ENCODE data around the gene GOLT1A.

The GOLT1A gene

DNA sequence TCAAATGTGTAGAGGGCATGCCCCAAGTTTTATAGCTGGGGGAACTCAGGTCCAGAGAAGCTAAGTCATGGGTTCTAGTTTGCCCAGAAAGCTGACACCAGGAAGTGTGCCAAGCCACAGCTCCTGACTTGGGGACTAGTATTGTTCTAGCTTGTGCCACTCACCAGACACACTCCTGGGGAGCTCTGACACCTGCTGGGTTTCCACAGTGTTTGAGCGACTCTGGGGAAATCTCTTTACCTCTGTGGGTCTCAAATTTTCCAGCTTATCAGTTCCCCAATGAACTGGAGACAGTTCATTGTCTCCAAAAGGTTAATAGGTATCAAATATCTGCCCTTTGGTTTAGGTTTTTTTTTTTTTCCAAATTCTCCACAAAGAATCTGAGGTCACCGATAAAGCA, 21.7 kb downstream of the GOLT1A start:
- TF ChIP-seq, protein P1, sequence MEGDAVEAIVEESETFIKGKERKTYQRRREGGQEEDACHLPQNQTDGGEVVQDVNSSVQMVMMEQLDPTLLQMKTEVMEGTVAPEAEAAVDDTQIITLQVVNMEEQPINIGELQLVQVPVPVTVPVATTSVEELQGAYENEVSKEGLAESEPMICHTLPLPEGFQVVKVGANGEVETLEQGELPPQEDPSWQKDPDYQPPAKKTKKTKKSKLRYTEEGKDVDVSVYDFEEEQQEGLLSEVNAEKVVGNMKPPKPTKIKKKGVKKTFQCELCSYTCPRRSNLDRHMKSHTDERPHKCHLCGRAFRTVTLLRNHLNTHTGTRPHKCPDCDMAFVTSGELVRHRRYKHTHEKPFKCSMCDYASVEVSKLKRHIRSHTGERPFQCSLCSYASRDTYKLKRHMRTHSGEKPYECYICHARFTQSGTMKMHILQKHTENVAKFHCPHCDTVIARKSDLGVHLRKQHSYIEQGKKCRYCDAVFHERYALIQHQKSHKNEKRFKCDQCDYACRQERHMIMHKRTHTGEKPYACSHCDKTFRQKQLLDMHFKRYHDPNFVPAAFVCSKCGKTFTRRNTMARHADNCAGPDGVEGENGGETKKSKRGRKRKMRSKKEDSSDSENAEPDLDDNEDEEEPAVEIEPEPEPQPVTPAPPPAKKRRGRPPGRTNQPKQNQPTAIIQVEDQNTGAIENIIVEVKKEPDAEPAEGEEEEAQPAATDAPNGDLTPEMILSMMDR (IDR thresholded peaks at IDR 0.05; ENCODE audit: control insufficient read depth, extremely low read depth, insufficient read depth) = no peak
- no peak for DNase-seq (ENCODE audit: low read depth)
- no peak overlapping the region for H3K4me3 ChIP-seq (ENCODE audit: low read depth, low read length)

DNA sequence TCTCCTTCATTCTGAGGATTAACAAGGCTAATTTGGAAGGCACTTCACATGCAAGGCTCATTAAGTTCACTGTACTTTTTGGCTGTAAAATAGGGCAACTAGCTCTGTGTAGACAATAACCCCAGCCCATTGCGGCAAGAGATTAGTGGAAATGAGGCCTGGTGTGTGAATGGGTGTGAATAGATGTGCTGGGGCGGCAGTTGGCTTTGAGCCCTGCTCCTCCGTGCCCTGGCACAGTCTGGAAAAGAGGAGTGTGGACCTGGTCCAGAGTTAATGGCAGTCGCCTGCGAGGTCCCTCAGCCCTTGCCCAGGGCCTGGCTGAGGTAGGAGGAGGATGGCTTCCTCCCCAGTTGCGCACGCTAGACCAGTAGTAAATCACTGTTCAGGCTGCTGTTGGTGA, 22.3 kb downstream of the GOLT1A start:
- no peak overlapping the region for H3K4me3 ChIP-seq (ENCODE audit: low read depth, low read length)
- TF ChIP-seq, protein P1 (IDR thresholded peaks at IDR 0.05; ENCODE audit: control insufficient read depth, extremely low read depth, insufficient read depth) = no peak
- DNase-seq (ENCODE audit: low read depth) = no peak

DNA sequence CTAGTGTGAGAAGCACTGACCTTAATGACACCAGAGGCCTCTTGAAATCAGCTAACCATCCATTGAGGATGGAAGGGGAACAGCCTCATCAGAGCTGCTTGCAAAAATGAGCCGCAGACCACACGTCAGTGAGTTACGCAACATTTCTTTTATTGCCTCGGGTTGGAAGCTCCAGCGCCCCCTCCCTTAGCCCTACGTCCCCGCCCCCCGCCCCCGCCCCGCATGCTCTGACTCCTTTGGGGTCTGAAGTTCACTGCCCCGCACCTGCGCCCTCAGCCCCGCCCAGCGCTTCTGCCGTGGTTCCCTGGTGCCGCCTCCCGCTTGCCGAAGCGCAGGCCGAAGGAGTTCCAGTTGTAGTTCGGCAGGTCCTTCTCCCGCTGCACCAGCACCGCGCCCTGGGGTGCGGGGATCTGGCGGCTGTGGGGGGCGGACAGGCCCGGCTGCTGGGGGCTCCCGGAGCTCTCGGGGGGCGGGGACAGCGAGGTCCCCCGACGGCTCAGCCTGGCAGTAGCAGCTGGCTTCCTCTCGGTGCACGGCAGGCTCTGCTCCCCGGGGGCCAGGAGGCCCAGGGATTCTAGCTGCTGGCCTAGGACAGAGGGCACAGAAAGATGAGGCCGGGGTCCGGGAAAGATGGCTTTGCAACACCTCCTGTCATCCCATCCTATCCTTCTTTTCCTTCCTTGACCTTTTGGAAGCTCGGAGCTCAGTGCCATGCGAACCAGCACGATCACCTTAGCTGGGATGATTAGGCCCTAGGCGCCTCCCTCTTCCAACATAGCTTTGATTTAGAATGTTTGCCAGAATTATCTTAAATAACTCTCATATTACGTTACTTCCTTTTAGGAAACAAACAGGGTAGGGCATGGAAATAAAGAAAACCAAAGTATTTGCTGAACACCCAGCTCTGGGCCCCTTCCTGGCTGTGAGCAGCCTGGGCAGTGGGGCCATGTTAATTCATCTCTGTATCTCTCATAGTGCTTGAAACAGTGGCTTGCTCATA, 23.3 kb downstream of the GOLT1A start:
- TF ChIP-seq, protein P1 (IDR thresholded peaks at IDR 0.05; ENCODE audit: control insufficient read depth, extremely low read depth, insufficient read depth) = no peak
- DNase-seq (ENCODE audit: low read depth) = no peak
- H3K4me3 ChIP-seq (ENCODE audit: low read depth, low read length) = no peak overlapping the region

DNA sequence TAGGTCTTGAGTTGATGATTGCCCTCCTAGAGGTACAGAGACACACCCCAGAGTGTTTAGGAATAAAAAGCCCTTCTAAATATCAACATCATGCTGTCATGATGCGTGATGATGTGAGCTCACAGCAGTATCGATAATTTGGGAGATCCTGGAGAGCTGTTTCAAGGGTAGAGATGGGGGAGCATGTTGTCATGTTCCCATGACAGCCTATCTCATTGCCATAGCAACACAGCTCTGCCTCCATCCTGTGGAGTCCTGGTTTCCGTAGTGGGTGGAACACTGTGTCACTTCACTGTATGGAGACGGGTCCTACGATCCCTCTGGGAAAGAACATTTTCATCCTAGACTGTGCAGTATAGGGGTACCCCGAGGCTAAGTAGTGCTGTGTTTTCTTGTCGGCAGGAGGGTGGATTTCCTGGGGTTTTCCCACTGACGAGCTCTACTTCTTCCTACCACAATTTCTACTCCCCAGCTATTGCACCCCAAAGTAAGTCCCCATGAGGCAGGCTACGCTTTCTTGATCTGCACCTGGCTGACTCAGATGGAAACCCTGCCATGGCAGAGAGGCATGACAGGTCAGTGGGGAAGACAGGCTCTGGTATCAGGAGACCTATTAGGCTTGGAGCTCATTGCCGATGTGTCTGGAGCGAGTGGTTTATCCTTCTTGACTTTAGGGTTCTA, 24.7 kb downstream of the GOLT1A start:
- DNase-seq (ENCODE audit: low read depth) = no peak
- no peak overlapping the region for H3K4me3 ChIP-seq (ENCODE audit: low read depth, low read length)
- TF ChIP-seq, protein P1 (IDR thresholded peaks at IDR 0.05; ENCODE audit: control insufficient read depth, extremely low read depth, insufficient read depth) = no peak

DNA sequence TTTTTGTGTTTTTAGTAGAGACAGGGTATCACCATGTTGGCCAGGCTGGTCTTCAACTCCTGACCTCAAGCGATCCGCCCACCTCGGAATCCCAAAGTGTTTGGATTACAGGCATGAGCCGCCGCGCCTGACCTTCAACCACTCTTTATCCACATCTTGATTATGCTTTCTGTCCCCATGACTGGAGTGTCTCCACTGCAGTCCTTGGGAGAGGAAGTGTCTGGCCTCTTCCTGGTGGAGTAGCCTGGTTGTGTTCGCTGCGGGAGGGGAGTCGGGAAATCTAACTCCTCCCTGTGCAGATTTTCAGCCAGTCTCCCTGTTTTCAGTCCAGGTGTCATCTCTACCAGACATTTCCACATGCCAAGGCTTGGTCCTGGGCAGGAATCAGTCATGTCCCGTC, 27.2 kb downstream of the GOLT1A start:
- TF ChIP-seq, protein P1 (IDR thresholded peaks at IDR 0.05; ENCODE audit: control insufficient read depth, extremely low read depth, insufficient read depth) = no peak
- no peak overlapping the region for H3K4me3 ChIP-seq (ENCODE audit: low read depth, low read length)

DNA sequence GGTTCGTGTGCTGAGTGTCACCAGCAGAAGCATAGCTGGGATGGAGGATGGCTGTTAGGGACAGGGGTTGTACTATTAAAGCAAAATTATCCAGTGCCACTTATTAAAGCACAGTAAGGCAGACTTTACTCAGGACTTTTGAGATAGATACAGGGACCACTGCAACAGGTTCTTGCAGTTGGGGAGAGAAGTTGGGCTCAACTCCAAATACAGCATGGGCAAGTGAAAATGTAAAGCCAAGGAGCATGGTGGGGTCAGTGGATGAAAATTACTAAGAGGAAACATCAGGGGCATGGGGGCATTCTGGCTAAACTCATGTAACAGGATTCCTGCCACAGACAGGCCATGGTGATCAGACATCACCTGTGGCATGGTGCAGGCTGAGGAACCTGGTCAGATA, 32.7 kb downstream of the GOLT1A start:
- TF ChIP-seq, protein P1 (IDR thresholded peaks at IDR 0.05; ENCODE audit: control insufficient read depth, extremely low read depth, insufficient read depth) = no peak
- H3K4me3 ChIP-seq (ENCODE audit: low read depth, low read length) = no peak overlapping the region
- no peak for DNase-seq (ENCODE audit: low read depth)

More for the DNA sequence above, 27.2 kb downstream of the GOLT1A start:
- no peak for DNase-seq (ENCODE audit: low read depth)

Measured in LNCaP clone FGC (cell line).